Immature natural killer cell (primary cell): ENCODE results near the gene MAPT. TPM values are rescaled to one million over a fixed set of nuclear protein-coding genes. Genes with fewer than 3 reads are reported as not detected.

ENCODE experiments used
- DNase-seq, 3 donors: peaks; one replicate each; pipeline ENCODE4 v3.0.0; 2022; ENCODE audit warnings: mixed read lengths in 1 of 3
- H3K27ac Mint-ChIP-seq, 6 donors: one replicate each; pipeline ENCODE4 v1.8.0; 2020; ENCODE audit warnings: mixed read lengths in 6 of 6, mild to moderate bottlenecking in 5 of 6, inconsistent platforms in 4 of 6, moderate library complexity in 3 of 6
- H3K27me3 Mint-ChIP-seq, 3 donors: one replicate each; pipeline ENCODE4 v1.8.0; 2020 to 2021; ENCODE audit warnings: low read depth in 3 of 3, mild to moderate bottlenecking in 3 of 3, mixed read lengths in 3 of 3, moderate library complexity in 3 of 3, inconsistent platforms in 1 of 3
- H3K36me3 Mint-ChIP-seq, 3 donors: one replicate each; pipeline ENCODE4 v1.8.0; 2020; ENCODE audit warnings: mixed read lengths in 3 of 3, inconsistent platforms in 2 of 3, mild to moderate bottlenecking in 2 of 3
- H3K4me1 Mint-ChIP-seq, 2 donors: one replicate each; pipeline ENCODE4 v1.8.0; 2020; ENCODE audit warnings: inconsistent platforms in 2 of 2, mild to moderate bottlenecking in 2 of 2, mixed read lengths in 2 of 2, moderate library complexity in 1 of 2
- H3K4me3 Mint-ChIP-seq, 5 donors: one replicate each; pipeline ENCODE4 v1.8.0; 2020; ENCODE audit warnings: mild to moderate bottlenecking in 5 of 5, mixed read lengths in 5 of 5, inconsistent platforms in 3 of 5, moderate library complexity in 3 of 5
- H3K9me3 Mint-ChIP-seq, 6 donors: one replicate each; pipeline ENCODE4 v1.8.0; 2020; ENCODE audit warnings: mild to moderate bottlenecking in 6 of 6, mixed read lengths in 6 of 6, inconsistent platforms in 4 of 6, moderate library complexity in 3 of 6
- polyA plus RNA-seq, 3 donors: library from polyadenylated mRNA; unstranded; fragments of 300-500 nt; fragmentation: Illumina TruSeq; gene quantifications; one replicate each; pipeline ENCODE4 v1.2.3, GENCODE V29; 2021

Gene MAPT
- polyA plus RNA-seq, 3 donors from 2014 or later, result 0.40 TPM; not detected in 2

- H3K27me3 Mint-ChIP-seq, result peaks cover 0 to 3% (median 2%) of the 10 kb centered on the region in 3 donors
- peaks cover 4 to 7% (median 4%) of the 10 kb centered on the region in 3 donors for H3K36me3 Mint-ChIP-seq
- H3K9me3 Mint-ChIP-seq, result no peaks in the 10 kb centered on the region
- no peak for DNase-seq
- no peak overlapping the region for H3K4me3 Mint-ChIP-seq
- H3K4me1 Mint-ChIP-seq, result peaks cover 14 to 80% of the 10 kb centered on the region in 2 donors
- H3K27ac Mint-ChIP-seq, result peak overlapping the region in 1 of 6 donors; percentile 17
Observed at GRCh38 chr17:46074540-46074939, 180.2 kb downstream of the MAPT start.

Other genes starting within 250 kb of the MAPT start
- gene CRHR1, start 110.2 kb upstream of the MAPT start, polyA plus RNA-seq, result not detected
- gene SPPL2C, start 49.7 kb upstream of the MAPT start, polyA plus RNA-seq, result not detected
- gene STH, start 104.7 kb downstream of the MAPT start, polyA plus RNA-seq, result not detected